ENCODE measurements around the gene DGKG. TPM values are rescaled to one million over a fixed set of nuclear protein-coding genes. Genes with fewer than 3 reads are reported as not detected.

Gene DGKG
- total and polyA plus RNA-seq, 10 of the 15 experiments (the other 5 are each of a cell fraction or from before 2014, with no cell fraction given), result 0.39 to 6.2 (median 4.7) TPM

GRCh38 chr3:186290796-186291195 is 71.2 kb downstream of the DGKG start (continued):
- TF ChIP-seq, protein P1, sequence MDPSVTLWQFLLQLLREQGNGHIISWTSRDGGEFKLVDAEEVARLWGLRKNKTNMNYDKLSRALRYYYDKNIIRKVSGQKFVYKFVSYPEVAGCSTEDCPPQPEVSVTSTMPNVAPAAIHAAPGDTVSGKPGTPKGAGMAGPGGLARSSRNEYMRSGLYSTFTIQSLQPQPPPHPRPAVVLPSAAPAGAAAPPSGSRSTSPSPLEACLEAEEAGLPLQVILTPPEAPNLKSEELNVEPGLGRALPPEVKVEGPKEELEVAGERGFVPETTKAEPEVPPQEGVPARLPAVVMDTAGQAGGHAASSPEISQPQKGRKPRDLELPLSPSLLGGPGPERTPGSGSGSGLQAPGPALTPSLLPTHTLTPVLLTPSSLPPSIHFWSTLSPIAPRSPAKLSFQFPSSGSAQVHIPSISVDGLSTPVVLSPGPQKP (IDR thresholded peaks at IDR 0.05; ENCODE audit: low read depth, low read length), result no peak

GRCh38 chr3:186287711-186288110 is 74.3 kb downstream of the DGKG start:
- Histone ChIP-seq H3K79me2 (ENCODE audit: control insufficient read depth, insufficient read depth, low read length) (no peaks in the 10 kb centered on the region), H3K4me2 (ENCODE audit: control insufficient read depth, insufficient read depth) (no peak overlapping the region), H3K27ac (ENCODE audit: control insufficient read depth, insufficient read depth) (no peak overlapping the region), H3K27me3 (replicated peaks in 1 of 2; ENCODE audit: control insufficient read depth in 2 of 2, insufficient read depth in 2 of 2, low read length in 1 of 2) (peaks cover 0 to 1% of the 10 kb centered on the region in 2 experiments; a peak in 2 of 4 replicates), H3K36me3 (ENCODE audit: control insufficient read depth in 2 of 2, insufficient read depth in 2 of 2, low read length in 1 of 2) (no peaks in the 10 kb centered on the region), H3K9me3 (replicated peaks; ENCODE audit: control insufficient read depth, insufficient read depth, low read length) (no peaks in the 10 kb centered on the region), H3K9ac (ENCODE audit: control insufficient read depth, insufficient read depth, low read length) (no peak overlapping the region), H4K20me1 (ENCODE audit: control insufficient read depth, insufficient read depth) (no peaks in the 10 kb centered on the region), H3K4me1 (ENCODE audit: control insufficient read depth, insufficient read depth, low read length) (no peaks in the 10 kb centered on the region), H3K4me3 (no peak overlapping the region), H2AFZ (ENCODE audit: control insufficient read depth, low read depth, low read length) (no peak overlapping the region)
- DNase-seq (ENCODE audit: low read depth, low spot score), result no peak
- SMC1A ChIA-PET (ENCODE audit: uncharacterized antibody, unreplicated experiment), result no interaction called here
- ATAC-seq, result no peak
- CTCF ChIA-PET, result interaction anchor here (0.8 kb wide), 1 partner anchor 29 kb away, joined by 3 read pairs; no protein-coding TSS in a partner anchor
- POLR2A ChIA-PET, result no interaction called here
- no peak for FAIRE-seq
- RAD21 ChIA-PET (ENCODE audit: unreplicated experiment), result interaction anchor here (1.0 kb wide), 1 partner anchor 253 kb away, joined by 3 read pairs; no protein-coding TSS in a partner anchor
- intact Hi-C loops (cut with micrococcal nuclease; ENCODE audit: unreplicated experiment), result no loop called here
- no TSS peak for BruUV-seq (replicated peaks)
- in situ Hi-C loops (cut with MboI), result no loop called here
- no peak for TF ChIP-seq EP300 (IDR thresholded peaks at IDR 0.05; ENCODE audit: borderline replicate concordance in 1 of 2, control insufficient read depth in 1 of 2, low read depth in 2 of 2, low read length in 2 of 2)
- TF ChIP-seq ZNF687 (IDR thresholded peaks at IDR 0.05), result no peak
- no peak for TF ChIP-seq CREM (IDR thresholded peaks at IDR 0.05; ENCODE audit: low read depth)
- no peak for TF ChIP-seq ZBED1 (IDR thresholded peaks at IDR 0.05; ENCODE audit: borderline replicate concordance)
- TF ChIP-seq POLR2AphosphoS5 (IDR thresholded peaks at IDR 0.05; ENCODE audit: low read length), result no peak
- TF ChIP-seq NKRF (conservative IDR thresholded peaks at IDR 0.05), result no peak
- TF ChIP-seq, protein P2, sequence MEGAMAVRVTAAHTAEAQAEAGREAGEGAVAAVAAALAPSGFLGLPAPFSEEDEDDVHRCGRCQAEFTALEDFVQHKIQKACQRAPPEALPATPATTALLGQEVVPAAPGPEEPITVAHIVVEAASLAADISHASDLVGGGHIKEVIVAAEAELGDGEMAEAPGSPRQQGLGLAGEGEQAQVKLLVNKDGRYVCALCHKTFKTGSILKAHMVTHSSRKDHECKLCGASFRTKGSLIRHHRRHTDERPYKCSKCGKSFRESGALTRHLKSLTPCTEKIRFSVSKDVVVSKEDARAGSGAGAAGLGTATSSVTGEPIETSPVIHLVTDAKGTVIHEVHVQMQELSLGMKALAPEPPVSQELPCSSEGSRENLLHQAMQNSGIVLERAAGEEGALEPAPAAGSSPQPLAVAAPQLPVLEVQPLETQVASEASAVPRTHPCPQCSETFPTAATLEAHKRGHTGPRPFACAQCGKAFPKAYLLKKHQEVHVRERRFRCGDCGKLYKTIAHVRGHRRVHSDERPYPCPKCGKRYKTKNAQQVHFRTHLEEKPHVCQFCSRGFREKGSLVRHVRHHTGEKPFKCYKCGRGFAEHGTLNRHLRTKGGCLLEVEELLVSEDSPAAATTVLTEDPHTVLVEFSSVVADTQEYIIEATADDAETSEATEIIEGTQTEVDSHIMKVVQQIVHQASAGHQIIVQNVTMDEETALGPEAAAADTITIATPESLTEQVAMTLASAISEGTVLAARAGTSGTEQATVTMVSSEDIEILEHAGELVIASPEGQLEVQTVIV (IDR thresholded peaks at IDR 0.05; ENCODE audit: borderline replicate concordance, partially characterized antibody), result no peak
- no peak for TF ChIP-seq SREBF2 (IDR thresholded peaks at IDR 0.05; ENCODE audit: low read length)
- no peak for TF ChIP-seq SRF (IDR thresholded peaks at IDR 0.05; ENCODE audit: low read depth in 2 of 2, low read length in 2 of 2)
- no peak for TF ChIP-seq WRNIP1 (IDR thresholded peaks at IDR 0.05; ENCODE audit: borderline replicate concordance, low read depth, low read length)
- TF ChIP-seq CBX3 (IDR thresholded peaks at IDR 0.05; ENCODE audit: borderline replicate concordance, low read depth), result no peak
- TF ChIP-seq ZNF274 (IDR thresholded peaks at IDR 0.05; ENCODE audit: insufficient read depth, insufficient read length), result no peak
- no peak for TF ChIP-seq MTA2 (IDR thresholded peaks at IDR 0.05; ENCODE audit: low read depth)
